Naive thymus-derived CD4-positive, alpha-beta T cell (primary cell): ENCODE results near the gene TMEM156. TPM values are rescaled to one million over a fixed set of nuclear protein-coding genes. Genes with fewer than 3 reads are reported as not detected.

ENCODE experiments used
- ATAC-seq: fragments of 150-1000 bp; cut with Tn5 transposase; 2 replicates; pipeline ENCODE4 v1.10.0; 2021; ENCODE audit warnings: mild to moderate bottlenecking, moderate library complexity
- CTCF ChIA-PET: fragments of 350-600 bp; sonication (Branson Sonifier 250); formaldehyde crosslinking; loops from one replicate; lab custom pipeline; 2021; ENCODE audit warnings: antibody characterized with exemption; lab: Charles Lee
- POLR2A ChIA-PET: fragments of 350-600 bp; sonication (Branson Sonifier 250); formaldehyde crosslinking; loops from one replicate; lab custom pipeline; 2021; ENCODE audit warnings: antibody characterized with exemption, inconsistent platforms; lab: Charles Lee
- DNase-seq, 9 donors: peaks; one replicate each; pipeline versions ENCODE4 v3.0.0 to v3.0.0-alpha.2; 2020 to 2022; ENCODE audit warnings: mixed read lengths in 1 of 9
- H3K27ac ChIP-seq: one replicate; pipeline ENCODE4 v1.7.0; 2013; ENCODE audit warnings: mild to moderate bottlenecking, low read depth, low read length, moderate library complexity
- H3K27me3 ChIP-seq, 2 donors: one replicate each; pipeline ENCODE4 v1.7.0; 2013; ENCODE audit warnings: low read length in 2 of 2, mild to moderate bottlenecking in 2 of 2, moderate library complexity in 2 of 2; ENCODE audit not compliant: control insufficient read depth in 2 of 2, insufficient read depth in 2 of 2
- H3K36me3 ChIP-seq, 3 experiments: 1 replicate in 2 of 3; 2 replicates in 1 of 3; pipeline ENCODE4 v1.7.0; 2013; ENCODE audit warnings: low read length in 3 of 3, mild to moderate bottlenecking in 3 of 3, moderate library complexity in 1 of 3; ENCODE audit not compliant: insufficient read depth in 3 of 3, control insufficient read depth in 2 of 3
- H3K4me1 ChIP-seq, 2 donors: one replicate each; pipeline ENCODE4 v1.7.0; 2013; ENCODE audit warnings: low read length in 2 of 2, mild to moderate bottlenecking in 2 of 2, moderate library complexity in 1 of 2; ENCODE audit not compliant: control insufficient read depth in 2 of 2, insufficient read depth in 2 of 2
- H3K4me3 ChIP-seq: 2 replicates; pipeline ENCODE4 v1.7.0; 2013; ENCODE audit warnings: mild to moderate bottlenecking, low read length
- H3K9me3 ChIP-seq, 3 experiments: 1 replicate in 2 of 3; 2 replicates in 1 of 3; pipeline ENCODE4 v1.7.0; 2013; ENCODE audit warnings: low read length in 3 of 3; ENCODE audit not compliant: control insufficient read depth in 2 of 3
- H3K27ac Mint-ChIP-seq, 9 donors: one replicate each; pipeline ENCODE4 v1.8.0; 2020 to 2022; ENCODE audit warnings: mixed read lengths in 9 of 9, mild to moderate bottlenecking in 8 of 9, moderate library complexity in 5 of 9, inconsistent platforms in 2 of 9
- H3K27me3 Mint-ChIP-seq, 5 donors: one replicate each; pipeline ENCODE4 v1.8.0; 2021 to 2022; ENCODE audit warnings: mixed read lengths in 5 of 5, mild to moderate bottlenecking in 1 of 5
- H3K36me3 Mint-ChIP-seq, 5 donors: one replicate each; pipeline ENCODE4 v1.8.0; 2020 to 2022; ENCODE audit warnings: mixed read lengths in 5 of 5, mild to moderate bottlenecking in 3 of 5, inconsistent platforms in 1 of 5
- H3K4me1 Mint-ChIP-seq, 7 donors: one replicate each; pipeline ENCODE4 v1.8.0; 2020 to 2022; ENCODE audit warnings: mixed read lengths in 7 of 7, mild to moderate bottlenecking in 3 of 7, inconsistent platforms in 1 of 7
- H3K4me3 Mint-ChIP-seq, 10 donors: one replicate each; pipeline ENCODE4 v1.8.0; 2020 to 2022; ENCODE audit warnings: mild to moderate bottlenecking in 10 of 10, mixed read lengths in 10 of 10, moderate library complexity in 6 of 10, inconsistent platforms in 2 of 10
- H3K9me3 Mint-ChIP-seq, 11 donors: one replicate each; pipeline ENCODE4 v1.8.0; 2020 to 2022; ENCODE audit warnings: mixed read lengths in 11 of 11, mild to moderate bottlenecking in 4 of 11, inconsistent platforms in 1 of 11, moderate library complexity in 1 of 11
- intact Hi-C, 2 donors: fragments of 100-400 bp; cut with micrococcal nuclease; formaldehyde crosslinking; loops; one replicate each; pipeline ENCODE4 v1.15.1; 2023
- polyA plus RNA-seq, 2 donors: library from polyadenylated mRNA; unstranded; fragments of 300-500 nt; fragmentation: Illumina TruSeq; gene quantifications; one replicate each; pipeline ENCODE4 v1.2.3, GENCODE V29; 2021
- total RNA-seq, 6 experiments: library from RNA in 5 of 6; stranded (reverse) in 5 of 6; gene quantifications; 1 replicate in 5 of 6; 2 replicates in 1 of 6; pipeline ENCODE4 v1.2.3 and lab custom pipeline; 2021 to 2026

The TMEM156 gene
- total and polyA plus RNA-seq, 7 experiments from 2014 or later: 8.6 to 37.0 (median 11.4) TPM

- Mint-ChIP-seq H3K4me3 (no peak overlapping the region), H3K9me3 (no peaks in the 10 kb centered on the region), H3K36me3 (peaks cover 0 to 6% (median 0%) of the 10 kb centered on the region in 5 donors), H3K27ac (peak overlapping the region in 1 of 9 donors; percentile 3), H3K27me3 (no peaks in the 10 kb centered on the region), H3K4me1 (peaks cover 0 to 22% (median 0%) of the 10 kb centered on the region in 7 donors)
- Histone ChIP-seq H3K9me3 (no peaks in the 10 kb centered on the region), H3K27me3 (no peaks in the 10 kb centered on the region), H3K27ac (no peak overlapping the region), H3K36me3 (no peaks in the 10 kb centered on the region), H3K4me3 (no peak overlapping the region), H3K4me1 (no peaks in the 10 kb centered on the region)
- POLR2A ChIA-PET: no interaction called here
- DNase-seq: no peak
- no peak for ATAC-seq
- CTCF ChIA-PET: interaction anchor here (0.7 kb wide), 1 partner anchor 690 kb away, joined by 4 read pairs; no protein-coding TSS in a partner anchor
- intact Hi-C loops: no loop called here
Observed at GRCh38 chr4:38940476-38940875, 91.7 kb downstream of the TMEM156 start.

GRCh38 chr4:38939165-38939564 lies 93.0 kb downstream of the TMEM156 start:
- H3K27ac Mint-ChIP-seq: no peak overlapping the region
- ChIA-PET POLR2A (no interaction called here), CTCF (no interaction called here)
- no peaks in the 10 kb centered on the region for H3K4me1 ChIP-seq
- DNase-seq (no peak), ATAC-seq (no peak)
- H3K36me3 Mint-ChIP-seq: peaks cover 0 to 6% (median 0%) of the 10 kb centered on the region in 5 donors
- intact Hi-C loops: no loop called here
- no peaks in the 10 kb centered on the region for H3K27me3 Mint-ChIP-seq
- no peak overlapping the region for H3K4me3 Mint-ChIP-seq
- H3K4me1 Mint-ChIP-seq: peaks cover 0 to 22% (median 0%) of the 10 kb centered on the region in 7 donors
- no peaks in the 10 kb centered on the region for H3K27me3 ChIP-seq
- H3K9me3 ChIP-seq: no peaks in the 10 kb centered on the region
- no peak overlapping the region for H3K27ac ChIP-seq
- no peak overlapping the region for H3K4me3 ChIP-seq
- H3K36me3 ChIP-seq: no peaks in the 10 kb centered on the region
- no peaks in the 10 kb centered on the region for H3K9me3 Mint-ChIP-seq

GRCh38 chr4:38935391-38936073 lies 96.7 kb downstream of the TMEM156 start:
- Histone ChIP-seq H3K36me3 (no peaks in the 10 kb centered on the region), H3K4me1 (no peaks in the 10 kb centered on the region), H3K4me3 (no peak overlapping the region), H3K27me3 (no peaks in the 10 kb centered on the region), H3K27ac (no peak overlapping the region), H3K9me3 (no peaks in the 10 kb centered on the region)
- ChIA-PET CTCF (no interaction called here), POLR2A (interaction anchor here (0.8 kb wide), 1 partner anchor 119 kb away, joined by 3 read pairs; no protein-coding TSS in a partner anchor)
- peaks cover 0 to 13% (median 0%) of the 10 kb centered on the region in 7 donors for H3K4me1 Mint-ChIP-seq
- H3K4me3 Mint-ChIP-seq: no peak overlapping the region
- no peak for DNase-seq
- peaks cover 0 to 3% (median 0%) of the 10 kb centered on the region in 5 donors for H3K36me3 Mint-ChIP-seq
- intact Hi-C loops: no loop called here
- H3K27me3 Mint-ChIP-seq: no peaks in the 10 kb centered on the region
- no peak overlapping the region for H3K27ac Mint-ChIP-seq
- ATAC-seq: no peak
- no peaks in the 10 kb centered on the region for H3K9me3 Mint-ChIP-seq

GRCh38 chr4:38931125-38931524 lies 101.1 kb downstream of the TMEM156 start:
- no peak overlapping the region for H3K4me3 ChIP-seq
- CTCF ChIA-PET: no interaction called here

GRCh38 chr4:38930707-38931106 lies 101.5 kb downstream of the TMEM156 start:
- intact Hi-C loops: no loop called here
- no peak for DNase-seq
- CTCF ChIA-PET: no interaction called here
- POLR2A ChIA-PET: no interaction called here
- Mint-ChIP-seq H3K4me3 (no peak overlapping the region), H3K36me3 (no peaks in the 10 kb centered on the region), H3K27me3 (peaks cover 0 to 4% (median 0%) of the 10 kb centered on the region in 5 donors), H3K9me3 (no peaks in the 10 kb centered on the region), H3K4me1 (no peaks in the 10 kb centered on the region), H3K27ac (no peak overlapping the region)
- Histone ChIP-seq H3K9me3 (no peaks in the 10 kb centered on the region), H3K4me3 (no peak overlapping the region), H3K4me1 (no peaks in the 10 kb centered on the region), H3K36me3 (no peaks in the 10 kb centered on the region), H3K27me3 (no peaks in the 10 kb centered on the region), H3K27ac (no peak overlapping the region)
- no peak for ATAC-seq

More at GRCh38 chr4:38931125-38931524, 101.1 kb downstream of the TMEM156 start:
- Mint-ChIP-seq H3K27ac (no peak overlapping the region), H3K27me3 (peaks cover 0 to 4% (median 0%) of the 10 kb centered on the region in 5 donors), H3K4me3 (no peak overlapping the region), H3K4me1 (no peaks in the 10 kb centered on the region), H3K9me3 (no peaks in the 10 kb centered on the region), H3K36me3 (no peaks in the 10 kb centered on the region)
- POLR2A ChIA-PET: no interaction called here
- Histone ChIP-seq H3K27me3 (no peaks in the 10 kb centered on the region), H3K4me1 (no peaks in the 10 kb centered on the region), H3K9me3 (no peaks in the 10 kb centered on the region), H3K36me3 (no peaks in the 10 kb centered on the region), H3K27ac (no peak overlapping the region)
- intact Hi-C loops: no loop called here
- no peak for ATAC-seq
- no peak for DNase-seq

GRCh38 chr4:38930204-38930603 lies 102.0 kb downstream of the TMEM156 start:
- ATAC-seq (no peak), DNase-seq (no peak)
- ChIA-PET POLR2A (no interaction called here), CTCF (no interaction called here)
- H3K27ac ChIP-seq: no peak overlapping the region
- H3K9me3 ChIP-seq: no peaks in the 10 kb centered on the region
- H3K36me3 Mint-ChIP-seq: no peaks in the 10 kb centered on the region
- no peaks in the 10 kb centered on the region for H3K27me3 ChIP-seq
- no peaks in the 10 kb centered on the region for H3K36me3 ChIP-seq
- H3K4me3 ChIP-seq: no peak overlapping the region
- H3K4me1 Mint-ChIP-seq: no peaks in the 10 kb centered on the region
- no peaks in the 10 kb centered on the region for H3K4me1 ChIP-seq
- H3K4me3 Mint-ChIP-seq: no peak overlapping the region
- intact Hi-C loops: no loop called here
- no peaks in the 10 kb centered on the region for H3K9me3 Mint-ChIP-seq
- peaks cover 0 to 4% (median 0%) of the 10 kb centered on the region in 5 donors for H3K27me3 Mint-ChIP-seq
- no peak overlapping the region for H3K27ac Mint-ChIP-seq

GRCh38 chr4:38928974-38929373 lies 103.2 kb downstream of the TMEM156 start:
- POLR2A ChIA-PET: no interaction called here
- CTCF ChIA-PET: interaction anchor here (0.9 kb wide), 1 partner anchor 15 kb away, joined by 3 read pairs; no protein-coding TSS in a partner anchor
- Mint-ChIP-seq H3K36me3 (no peaks in the 10 kb centered on the region), H3K9me3 (no peaks in the 10 kb centered on the region), H3K4me1 (no peaks in the 10 kb centered on the region), H3K27me3 (peaks cover 0 to 4% (median 0%) of the 10 kb centered on the region in 5 donors), H3K4me3 (no peak overlapping the region), H3K27ac (no peak overlapping the region)
- intact Hi-C loops: no loop called here
- Histone ChIP-seq H3K4me3 (no peak overlapping the region), H3K9me3 (no peaks in the 10 kb centered on the region), H3K36me3 (no peaks in the 10 kb centered on the region), H3K27me3 (no peaks in the 10 kb centered on the region), H3K27ac (no peak overlapping the region), H3K4me1 (no peaks in the 10 kb centered on the region)
- DNase-seq: no peak
- ATAC-seq: no peak
